Measurements from ENCODE around the gene KCNQ1OT1. TPM values are rescaled to one million over a fixed set of nuclear protein-coding genes. Genes with fewer than 3 reads are reported as not detected.

Gene KCNQ1OT1
- total and polyA plus RNA-seq, 9 of the 15 experiments (the other 6 are each of a cell fraction or from before 2014, with no cell fraction given), result 0.04 to 2.3 (median 0.74) TPM

DNA sequence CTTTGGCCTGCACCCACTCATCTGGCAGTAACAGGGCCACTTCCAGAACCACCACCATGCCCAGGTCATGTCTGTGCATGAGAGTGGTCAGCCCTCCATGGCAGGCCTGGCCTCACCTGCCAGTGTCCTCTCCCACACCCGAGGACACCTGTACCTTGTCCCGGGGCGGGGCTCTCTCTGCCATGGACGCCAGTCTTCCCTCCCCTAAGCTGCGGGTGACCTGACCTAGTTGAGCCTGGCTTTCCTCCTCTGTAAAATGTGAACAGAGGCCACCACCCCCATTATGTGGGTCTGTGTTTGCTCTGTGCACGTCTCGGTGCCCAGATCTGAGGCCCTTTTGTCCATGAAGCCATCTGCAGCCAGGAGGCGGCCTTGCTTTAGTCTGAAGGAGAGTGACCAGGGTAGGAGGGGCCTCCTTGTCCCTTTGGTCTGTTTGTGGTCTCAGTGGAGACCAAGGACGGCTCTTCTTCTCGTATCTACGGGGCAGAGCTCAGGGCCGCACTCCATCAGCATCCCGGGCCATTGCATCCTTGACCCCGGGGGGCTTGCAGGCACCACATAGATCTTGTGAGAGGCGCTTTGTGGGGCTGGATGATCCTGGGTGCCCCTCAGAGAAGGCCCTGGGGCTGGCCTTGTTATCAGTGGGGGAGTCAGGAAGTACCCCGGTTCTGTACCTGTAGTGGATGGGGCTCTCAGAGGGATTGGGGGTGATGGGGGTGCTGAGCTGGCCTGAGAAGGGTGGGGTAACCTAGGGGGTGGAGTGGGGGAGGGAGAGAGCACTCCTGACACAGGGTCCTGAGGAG, 133.4 kb downstream of the KCNQ1OT1 start (continued):
- TF ChIP-seq, protein P1, sequence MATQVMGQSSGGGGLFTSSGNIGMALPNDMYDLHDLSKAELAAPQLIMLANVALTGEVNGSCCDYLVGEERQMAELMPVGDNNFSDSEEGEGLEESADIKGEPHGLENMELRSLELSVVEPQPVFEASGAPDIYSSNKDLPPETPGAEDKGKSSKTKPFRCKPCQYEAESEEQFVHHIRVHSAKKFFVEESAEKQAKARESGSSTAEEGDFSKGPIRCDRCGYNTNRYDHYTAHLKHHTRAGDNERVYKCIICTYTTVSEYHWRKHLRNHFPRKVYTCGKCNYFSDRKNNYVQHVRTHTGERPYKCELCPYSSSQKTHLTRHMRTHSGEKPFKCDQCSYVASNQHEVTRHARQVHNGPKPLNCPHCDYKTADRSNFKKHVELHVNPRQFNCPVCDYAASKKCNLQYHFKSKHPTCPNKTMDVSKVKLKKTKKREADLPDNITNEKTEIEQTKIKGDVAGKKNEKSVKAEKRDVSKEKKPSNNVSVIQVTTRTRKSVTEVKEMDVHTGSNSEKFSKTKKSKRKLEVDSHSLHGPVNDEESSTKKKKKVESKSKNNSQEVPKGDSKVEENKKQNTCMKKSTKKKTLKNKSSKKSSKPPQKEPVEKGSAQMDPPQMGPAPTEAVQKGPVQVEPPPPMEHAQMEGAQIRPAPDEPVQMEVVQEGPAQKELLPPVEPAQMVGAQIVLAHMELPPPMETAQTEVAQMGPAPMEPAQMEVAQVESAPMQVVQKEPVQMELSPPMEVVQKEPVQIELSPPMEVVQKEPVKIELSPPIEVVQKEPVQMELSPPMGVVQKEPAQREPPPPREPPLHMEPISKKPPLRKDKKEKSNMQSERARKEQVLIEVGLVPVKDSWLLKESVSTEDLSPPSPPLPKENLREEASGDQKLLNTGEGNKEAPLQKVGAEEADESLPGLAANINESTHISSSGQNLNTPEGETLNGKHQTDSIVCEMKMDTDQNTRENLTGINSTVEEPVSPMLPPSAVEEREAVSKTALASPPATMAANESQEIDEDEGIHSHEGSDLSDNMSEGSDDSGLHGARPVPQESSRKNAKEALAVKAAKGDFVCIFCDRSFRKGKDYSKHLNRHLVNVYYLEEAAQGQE (IDR thresholded peaks at IDR 0.05; ENCODE audit: borderline replicate concordance), result peak; percentile 71; the same call in 1 of the 2 replicates
- TF ChIP-seq, protein P1 (CRISPR knock-in tag; IDR thresholded peaks at IDR 0.05; ENCODE audit: low read depth), result no peak
- TF ChIP-seq, protein P2, sequence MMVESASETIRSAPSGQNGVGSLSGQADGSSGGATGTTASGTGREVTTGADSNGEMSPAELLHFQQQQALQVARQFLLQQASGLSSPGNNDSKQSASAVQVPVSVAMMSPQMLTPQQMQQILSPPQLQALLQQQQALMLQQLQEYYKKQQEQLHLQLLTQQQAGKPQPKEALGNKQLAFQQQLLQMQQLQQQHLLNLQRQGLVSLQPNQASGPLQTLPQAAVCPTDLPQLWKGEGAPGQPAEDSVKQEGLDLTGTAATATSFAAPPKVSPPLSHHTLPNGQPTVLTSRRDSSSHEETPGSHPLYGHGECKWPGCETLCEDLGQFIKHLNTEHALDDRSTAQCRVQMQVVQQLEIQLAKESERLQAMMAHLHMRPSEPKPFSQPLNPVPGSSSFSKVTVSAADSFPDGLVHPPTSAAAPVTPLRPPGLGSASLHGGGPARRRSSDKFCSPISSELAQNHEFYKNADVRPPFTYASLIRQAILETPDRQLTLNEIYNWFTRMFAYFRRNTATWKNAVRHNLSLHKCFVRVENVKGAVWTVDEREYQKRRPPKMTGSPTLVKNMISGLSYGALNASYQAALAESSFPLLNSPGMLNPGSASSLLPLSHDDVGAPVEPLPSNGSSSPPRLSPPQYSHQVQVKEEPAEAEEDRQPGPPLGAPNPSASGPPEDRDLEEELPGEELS (CRISPR knock-in tag; IDR thresholded peaks at IDR 0.05; ENCODE audit: borderline replicate concordance), result no peak
- no peak for TF ChIP-seq ZNF354B (CRISPR knock-in tag; IDR thresholded peaks at IDR 0.05)
- no peak for TF ChIP-seq HDAC3 (IDR thresholded peaks at IDR 0.05; ENCODE audit: borderline replicate concordance, partially characterized antibody)
- no peak for TF ChIP-seq MCM5 (IDR thresholded peaks at IDR 0.05; ENCODE audit: low read depth)
- no peak for TF ChIP-seq TOE1 (IDR thresholded peaks at IDR 0.05; ENCODE audit: borderline replicate concordance)
- no peak for TF ChIP-seq TOE1 (CRISPR knock-in tag; IDR thresholded peaks at IDR 0.05; ENCODE audit: borderline replicate concordance, low read depth)
- TF ChIP-seq POLR2H (tag; IDR thresholded peaks at IDR 0.05; ENCODE audit: low read depth), result no peak
- no peak for TF ChIP-seq SRSF9 (IDR thresholded peaks at IDR 0.05; ENCODE audit: borderline replicate concordance, low read depth, low read length)
- TF ChIP-seq, protein P3, sequence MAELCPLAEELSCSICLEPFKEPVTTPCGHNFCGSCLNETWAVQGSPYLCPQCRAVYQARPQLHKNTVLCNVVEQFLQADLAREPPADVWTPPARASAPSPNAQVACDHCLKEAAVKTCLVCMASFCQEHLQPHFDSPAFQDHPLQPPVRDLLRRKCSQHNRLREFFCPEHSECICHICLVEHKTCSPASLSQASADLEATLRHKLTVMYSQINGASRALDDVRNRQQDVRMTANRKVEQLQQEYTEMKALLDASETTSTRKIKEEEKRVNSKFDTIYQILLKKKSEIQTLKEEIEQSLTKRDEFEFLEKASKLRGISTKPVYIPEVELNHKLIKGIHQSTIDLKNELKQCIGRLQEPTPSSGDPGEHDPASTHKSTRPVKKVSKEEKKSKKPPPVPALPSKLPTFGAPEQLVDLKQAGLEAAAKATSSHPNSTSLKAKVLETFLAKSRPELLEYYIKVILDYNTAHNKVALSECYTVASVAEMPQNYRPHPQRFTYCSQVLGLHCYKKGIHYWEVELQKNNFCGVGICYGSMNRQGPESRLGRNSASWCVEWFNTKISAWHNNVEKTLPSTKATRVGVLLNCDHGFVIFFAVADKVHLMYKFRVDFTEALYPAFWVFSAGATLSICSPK (IDR thresholded peaks at IDR 0.05; ENCODE audit: borderline replicate concordance), result no peak
